ENCODE results near the gene SMURF1.
A peak's percentile ranks its signal among the peaks of the same experiment; 100 is the strongest.

SMURF1 gene

DNA sequence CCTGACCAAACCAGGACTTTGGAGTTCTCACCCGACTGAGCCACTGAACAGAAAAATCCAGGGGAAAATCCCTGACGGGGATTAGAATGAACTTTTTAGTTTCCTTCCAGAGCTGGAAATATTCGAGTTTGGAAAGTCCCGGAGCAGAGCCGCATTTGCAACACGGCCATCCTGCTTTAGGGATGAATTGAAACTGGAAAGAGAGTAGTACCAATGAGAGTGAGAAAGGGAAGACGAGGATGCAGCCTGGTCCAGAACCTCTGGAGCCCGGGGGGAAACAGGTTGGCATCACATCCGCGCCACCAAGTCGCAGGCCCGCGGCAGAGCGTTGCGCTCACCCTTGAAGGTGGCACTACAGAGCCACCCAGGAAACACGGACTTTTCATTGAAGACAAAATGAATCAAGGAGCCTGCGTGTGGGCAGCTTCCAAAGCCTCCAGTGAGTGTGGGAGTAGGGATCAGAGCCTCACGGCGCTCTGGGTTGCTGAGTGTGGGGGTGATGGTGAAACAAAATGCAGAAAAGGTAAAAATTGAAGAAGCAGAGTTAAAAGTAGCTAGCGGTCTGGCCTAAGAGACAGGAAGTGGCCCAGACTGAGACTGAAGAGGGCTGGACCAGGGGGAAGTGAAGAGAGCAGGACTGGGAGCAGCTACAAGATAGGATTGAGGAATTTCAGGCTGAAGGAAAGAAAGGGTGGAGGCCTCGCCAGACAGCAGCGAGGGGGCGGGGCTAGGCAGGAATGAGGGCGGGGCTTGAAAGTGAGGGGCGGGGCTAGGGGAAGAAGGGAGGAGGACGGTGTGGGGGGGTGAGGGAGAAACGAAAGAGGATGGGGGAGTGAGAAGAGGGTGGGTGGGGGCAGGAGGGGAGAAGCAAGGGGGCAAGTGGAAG is 1.8 kb downstream of the SMURF1 start:
- peak; percentile 85 for DNase-seq

DNA sequence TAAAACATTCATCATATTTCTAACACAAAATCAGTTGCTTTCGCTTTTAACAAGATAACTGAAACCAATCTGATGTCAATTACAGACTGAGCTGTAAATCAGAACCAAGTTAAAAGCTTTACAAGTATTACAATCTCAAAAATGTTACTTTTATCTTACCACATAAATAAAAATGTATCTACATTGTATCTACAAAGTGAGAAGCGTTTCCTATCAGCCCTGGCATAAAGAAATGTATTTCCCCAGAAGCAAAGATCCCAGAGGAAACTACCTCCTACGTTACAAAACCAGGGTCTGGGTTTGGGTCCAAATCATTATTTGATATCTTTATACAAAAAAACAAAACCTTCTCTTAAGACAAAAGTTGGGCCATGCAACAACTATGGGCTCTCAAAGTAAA is 2.6 kb downstream of the SMURF1 start:
- no peak for DNase-seq

DNA sequence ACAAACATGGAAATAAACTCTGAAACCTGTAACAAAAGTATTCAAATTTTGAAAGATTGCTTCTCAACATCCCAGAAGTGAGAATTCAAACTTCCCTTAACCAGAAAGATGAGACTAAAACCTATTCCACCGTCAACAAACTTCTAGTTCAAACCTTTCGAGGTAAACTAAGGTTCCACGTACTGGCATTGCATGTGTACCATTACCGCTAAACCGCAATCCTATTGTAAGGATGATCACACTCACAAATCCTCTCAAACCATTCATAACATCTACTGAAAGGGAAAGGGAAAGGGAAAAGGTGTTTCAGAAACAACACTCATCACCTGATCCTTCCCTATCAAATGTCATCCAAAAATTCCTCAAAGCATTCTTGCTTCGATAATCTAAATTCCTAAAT is 3.1 kb downstream of the SMURF1 start:
- no peak for DNase-seq

DNA sequence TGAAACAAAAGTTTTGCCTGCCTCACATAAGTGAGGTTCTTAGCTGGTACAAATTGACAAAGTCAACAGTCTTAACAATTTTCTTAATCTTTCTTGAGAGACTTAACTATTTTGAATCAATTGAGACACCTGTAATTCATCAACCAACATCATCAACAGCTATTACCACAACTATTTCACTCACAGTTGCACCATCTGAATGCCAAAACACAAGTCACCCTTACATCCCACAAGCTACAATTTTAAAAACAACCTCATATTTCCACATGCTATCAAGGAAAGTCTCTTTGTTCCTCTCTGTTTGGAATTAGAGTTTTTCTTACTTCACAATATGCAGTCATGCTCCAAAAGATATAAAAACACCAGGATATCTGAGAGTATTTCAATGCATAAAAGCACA is 4.9 kb downstream of the SMURF1 start:
- DNase-seq, result peak; percentile 12

DNA sequence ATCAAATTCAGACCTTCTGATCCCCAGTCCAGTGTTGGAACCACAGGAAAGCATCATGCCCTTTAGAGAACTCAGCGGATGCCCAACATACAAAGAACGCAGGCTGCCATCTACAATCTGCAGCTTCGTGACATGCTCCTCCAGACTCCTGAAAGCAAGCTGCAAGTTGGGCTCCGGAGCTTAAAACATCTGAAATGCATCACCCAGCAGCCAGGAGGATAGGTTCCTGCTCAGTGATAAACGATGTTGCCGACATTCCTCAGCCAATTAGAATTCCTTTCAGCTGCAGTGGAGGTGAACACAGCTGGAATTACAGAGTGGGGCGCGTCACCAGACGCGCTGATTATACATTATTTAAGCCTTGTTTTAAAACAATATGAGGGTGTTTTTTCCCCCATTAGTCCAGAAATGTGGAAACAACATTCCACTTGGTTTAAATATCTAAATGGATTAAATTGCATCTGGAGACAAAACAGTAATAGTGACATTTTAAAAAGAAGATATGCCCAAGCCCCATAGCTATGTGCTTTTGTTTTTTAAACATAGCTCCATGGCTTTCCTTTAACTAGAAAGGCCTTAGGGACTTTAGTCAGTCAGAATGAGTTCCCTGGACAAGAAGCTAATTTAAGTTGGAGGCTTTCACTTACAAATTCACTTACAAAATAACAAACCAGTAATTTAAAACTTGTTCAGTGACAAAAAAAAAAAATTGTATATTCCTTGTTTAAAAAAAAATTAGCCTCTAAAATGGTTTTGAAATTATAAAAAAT is 6.3 kb downstream of the SMURF1 start:
- peak; percentile 88 for DNase-seq

DNA sequence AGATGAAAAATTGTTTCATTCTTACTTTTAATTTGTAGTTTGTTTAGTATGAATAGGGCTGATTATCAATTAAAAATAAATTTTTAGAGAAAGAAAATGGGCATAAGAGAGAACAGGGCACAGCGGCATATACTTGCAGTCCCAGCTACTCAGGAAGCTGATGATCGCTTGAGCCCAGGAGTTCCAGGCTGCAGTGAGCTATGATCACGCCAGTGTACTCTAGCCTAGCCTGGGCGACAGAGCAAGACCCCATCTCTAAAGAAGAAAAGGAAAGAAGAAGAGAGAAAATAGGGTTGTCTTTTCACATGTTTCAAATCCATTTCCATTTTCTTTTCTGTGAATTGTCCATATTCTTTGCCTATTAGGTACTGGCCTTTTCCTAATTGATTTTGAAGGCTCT is 8.0 kb downstream of the SMURF1 start:
- no peak for DNase-seq

DNA sequence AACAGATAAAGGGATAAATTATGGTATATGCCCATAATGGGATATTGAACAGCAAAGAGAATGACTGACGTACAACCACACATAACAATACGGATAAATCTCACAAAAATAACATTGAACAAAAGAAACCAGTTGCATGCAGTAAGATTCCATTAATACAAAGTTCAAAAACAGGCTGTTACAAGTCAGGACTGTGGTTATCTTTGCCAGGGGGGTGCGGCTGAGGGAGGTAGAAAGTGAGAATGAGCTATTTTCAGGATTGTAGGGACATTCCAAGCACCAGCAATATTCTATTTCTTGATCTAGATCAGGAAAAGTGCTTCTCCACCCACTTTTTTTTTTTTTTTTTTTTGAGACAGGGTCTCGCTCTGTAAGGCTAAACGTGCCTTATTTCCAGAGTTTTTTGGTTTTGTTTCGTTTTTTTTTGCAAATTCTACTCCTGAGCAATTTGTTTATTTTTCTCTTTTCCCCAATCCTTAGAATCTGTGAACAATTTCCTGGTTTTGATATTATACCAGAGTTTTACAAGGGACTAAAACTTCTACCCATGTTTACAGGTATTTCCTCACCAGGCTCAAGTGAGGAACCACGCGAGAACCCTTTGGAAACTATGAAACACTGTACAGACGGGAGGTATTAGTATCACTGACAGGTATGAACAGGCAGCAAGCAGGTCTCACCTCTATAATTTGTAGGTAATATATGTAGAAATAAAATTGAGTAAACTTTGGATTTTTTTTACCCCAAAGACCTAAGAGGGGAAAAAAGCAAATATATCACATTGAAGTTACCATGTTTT is 9.9 kb downstream of the SMURF1 start:
- no peak for DNase-seq

DNA sequence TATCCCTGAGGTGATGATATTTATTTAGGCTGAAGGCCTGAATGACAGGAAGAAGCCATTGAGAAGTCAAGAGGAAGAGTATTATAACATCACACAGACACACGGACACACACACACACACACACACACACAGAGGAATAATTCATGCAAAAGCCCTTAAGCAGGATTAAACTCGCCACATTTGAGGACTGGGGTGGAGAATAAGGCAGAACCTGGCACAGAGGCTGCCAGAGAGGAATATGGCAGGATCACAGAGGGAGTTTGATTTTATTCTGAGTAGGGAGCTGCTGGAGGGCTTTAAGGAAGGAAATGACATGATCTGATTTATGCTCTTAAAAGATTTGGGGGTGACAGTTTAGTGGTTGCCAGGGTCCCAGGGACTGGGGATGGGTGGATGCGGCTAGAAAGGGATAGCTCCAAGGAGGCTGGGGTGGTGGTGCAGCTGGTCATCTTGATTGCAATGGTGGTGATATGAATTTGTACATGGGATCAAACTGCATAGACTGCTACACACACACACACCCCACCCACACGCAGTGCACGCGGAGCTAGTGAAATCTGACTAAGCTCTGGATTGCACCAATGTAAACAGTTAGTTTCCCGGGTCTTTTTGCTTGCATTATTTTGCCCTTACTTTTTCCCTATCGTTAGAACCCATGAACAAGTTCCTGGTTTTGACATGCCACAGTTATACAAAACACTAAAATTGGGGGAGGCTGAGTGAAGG is 11.2 kb downstream of the SMURF1 start:
- peak; percentile 34 for DNase-seq

DNA sequence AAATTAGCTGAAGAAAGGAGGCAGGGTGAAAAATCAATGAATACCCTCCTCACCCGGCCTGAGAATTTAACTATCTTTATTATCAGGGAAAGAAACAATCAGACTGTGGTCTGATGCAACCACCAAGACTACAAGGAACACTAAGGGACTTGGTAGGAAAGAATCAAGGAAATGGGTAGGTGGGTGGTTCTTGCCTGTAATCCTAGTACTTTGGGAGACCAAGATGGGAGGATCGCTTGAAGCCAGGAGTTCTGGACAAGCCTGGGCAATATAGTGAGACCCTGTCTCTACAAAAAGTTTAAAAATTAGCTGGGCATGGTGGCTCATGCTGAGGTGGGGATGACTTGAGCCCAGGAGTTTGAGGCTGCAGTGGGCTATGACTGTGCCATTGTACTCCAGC is 12.6 kb downstream of the SMURF1 start:
- no peak for DNase-seq

DNA sequence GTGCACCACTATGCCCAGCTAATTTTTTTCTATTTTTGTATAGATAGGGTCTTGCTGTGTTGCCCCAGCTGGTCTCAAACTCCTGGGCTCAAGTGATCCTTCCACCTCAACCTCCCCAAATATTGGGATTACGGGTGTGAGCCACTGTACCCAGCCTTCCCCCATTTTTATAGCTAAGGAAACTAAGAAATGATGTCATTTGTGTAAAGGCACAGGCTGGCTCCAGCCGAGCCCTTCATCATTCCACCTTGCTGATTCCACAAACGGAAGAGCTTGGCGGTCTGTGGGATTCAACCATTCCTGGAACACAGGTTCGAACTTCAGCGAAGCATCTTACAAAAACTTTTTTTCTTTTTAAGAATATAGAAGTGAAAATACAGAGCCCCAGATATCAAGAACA is 14.4 kb downstream of the SMURF1 start:
- DNase-seq, result no peak

DNA sequence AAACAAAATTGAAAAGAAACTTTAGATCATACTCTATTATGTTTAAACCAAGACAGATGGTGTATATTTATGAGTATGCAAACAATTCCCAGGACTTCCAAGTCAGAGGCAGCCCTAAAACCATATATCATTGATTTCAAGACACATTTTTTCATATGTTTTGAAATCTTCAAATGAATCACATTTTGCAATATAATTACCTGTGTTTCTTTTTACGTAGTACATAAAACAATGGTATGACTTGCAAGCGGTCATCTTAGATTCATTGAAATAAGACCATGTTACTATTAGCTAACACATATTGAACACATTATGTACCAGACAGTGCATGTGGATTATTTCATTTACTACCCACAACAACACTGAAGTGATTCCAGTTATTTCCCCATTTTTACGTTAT is 14.9 kb downstream of the SMURF1 start:
- no peak for DNase-seq

DNA sequence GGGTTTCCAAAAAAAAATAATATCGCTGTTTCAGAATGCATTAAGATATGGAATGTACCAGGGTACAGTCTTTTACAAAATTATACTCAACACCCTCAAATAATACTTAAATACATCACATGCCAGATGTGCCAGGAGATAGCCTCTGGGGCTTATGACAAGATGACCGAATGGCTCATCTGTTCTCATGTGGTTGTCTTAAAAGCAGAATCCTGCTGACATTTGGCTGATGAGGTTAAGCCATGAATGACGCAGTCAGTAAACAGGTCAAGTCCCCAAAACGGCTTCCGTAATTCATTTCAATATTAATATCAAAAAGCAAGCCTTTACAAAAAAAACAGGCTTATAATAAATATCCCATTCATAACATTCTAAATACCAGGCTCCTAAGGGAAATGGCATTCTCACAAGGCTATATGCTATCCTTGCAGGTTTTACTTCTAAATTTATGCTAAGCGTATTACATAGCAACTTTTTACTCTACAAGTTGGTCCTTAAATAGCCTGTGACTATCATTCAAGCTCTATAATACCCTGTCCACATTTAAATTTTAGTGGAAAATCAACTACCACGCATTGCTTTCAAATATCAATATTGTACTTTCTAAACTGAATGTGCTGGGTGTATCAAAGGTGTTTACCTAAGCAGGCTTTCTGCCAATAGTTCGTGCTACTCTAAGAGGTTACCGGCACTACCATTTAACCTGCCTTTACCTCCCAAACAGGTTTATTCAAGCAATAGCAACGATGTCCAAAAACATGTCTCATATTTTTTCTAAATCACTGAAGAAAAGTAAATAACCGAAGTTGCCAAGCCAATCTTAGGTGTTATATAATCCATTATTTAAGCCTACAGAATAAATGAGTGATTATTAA is 15.6 kb downstream of the SMURF1 start:
- no peak for DNase-seq

DNA sequence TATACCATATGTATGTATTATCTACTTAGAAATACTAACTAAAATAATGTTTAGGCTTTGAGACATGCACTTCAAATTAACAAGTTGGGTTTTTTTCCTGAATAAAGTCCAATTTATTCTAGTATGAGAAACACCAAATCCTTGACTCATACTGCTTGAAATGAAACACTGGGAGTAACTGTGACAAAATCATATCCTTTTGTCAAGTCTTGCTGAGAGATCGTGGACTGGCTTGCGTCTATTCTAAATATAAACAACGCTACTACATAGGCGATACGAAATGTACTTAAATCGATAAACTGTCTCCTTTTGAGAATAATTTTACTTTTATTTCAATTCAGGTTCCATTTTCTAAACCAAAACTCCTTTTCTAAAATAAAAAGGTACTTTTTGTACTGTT is 16.3 kb downstream of the SMURF1 start:
- DNase-seq, result no peak

DNA sequence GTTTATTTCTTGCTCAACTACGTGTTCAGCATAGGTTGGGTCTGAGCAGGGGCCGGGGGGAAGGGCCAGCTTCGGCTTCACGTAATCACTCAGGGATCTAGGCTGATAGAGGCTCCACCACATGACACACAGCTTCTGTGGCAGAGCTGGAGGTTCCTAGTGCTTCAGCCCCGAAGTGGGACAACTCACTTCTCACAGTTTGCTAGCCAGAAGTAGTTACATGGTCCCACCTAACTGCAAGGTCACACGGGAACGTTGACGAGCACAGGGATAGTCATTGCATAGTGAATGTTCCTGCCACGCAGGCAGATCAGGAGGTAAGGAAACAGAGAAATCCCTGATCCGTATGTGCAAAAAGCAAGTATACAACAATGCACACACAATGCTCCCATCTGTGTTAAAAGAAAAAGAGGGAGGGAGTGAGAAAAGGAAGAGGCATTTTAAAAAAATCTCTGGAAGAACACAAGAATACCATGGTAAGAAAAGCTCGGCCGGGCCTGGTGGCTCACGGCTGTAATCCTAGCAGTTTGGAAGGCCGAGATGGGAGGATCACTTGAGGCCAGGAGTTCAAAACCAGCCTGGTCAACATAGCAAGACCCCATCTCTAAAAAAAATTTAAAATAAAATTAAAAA is 16.9 kb downstream of the SMURF1 start:
- DNase-seq, result no peak

DNA sequence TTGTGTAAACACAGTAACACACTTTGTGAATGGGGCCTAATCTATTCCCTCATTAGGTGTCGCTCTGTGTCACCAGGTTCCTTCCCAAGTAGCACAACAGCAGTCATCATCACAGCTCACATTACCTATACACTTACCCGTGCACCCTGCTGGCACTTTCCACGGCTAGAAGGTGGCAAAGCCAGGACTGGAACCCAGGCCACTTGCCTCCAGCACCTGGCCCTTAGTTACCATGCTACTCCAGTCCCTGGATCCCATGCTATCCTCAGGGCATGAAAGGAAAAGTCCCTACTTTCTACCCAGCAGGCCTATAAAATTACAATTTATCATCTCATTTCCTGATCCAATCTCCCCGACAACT is 18.4 kb downstream of the SMURF1 start:
- no peak for DNase-seq

DNA sequence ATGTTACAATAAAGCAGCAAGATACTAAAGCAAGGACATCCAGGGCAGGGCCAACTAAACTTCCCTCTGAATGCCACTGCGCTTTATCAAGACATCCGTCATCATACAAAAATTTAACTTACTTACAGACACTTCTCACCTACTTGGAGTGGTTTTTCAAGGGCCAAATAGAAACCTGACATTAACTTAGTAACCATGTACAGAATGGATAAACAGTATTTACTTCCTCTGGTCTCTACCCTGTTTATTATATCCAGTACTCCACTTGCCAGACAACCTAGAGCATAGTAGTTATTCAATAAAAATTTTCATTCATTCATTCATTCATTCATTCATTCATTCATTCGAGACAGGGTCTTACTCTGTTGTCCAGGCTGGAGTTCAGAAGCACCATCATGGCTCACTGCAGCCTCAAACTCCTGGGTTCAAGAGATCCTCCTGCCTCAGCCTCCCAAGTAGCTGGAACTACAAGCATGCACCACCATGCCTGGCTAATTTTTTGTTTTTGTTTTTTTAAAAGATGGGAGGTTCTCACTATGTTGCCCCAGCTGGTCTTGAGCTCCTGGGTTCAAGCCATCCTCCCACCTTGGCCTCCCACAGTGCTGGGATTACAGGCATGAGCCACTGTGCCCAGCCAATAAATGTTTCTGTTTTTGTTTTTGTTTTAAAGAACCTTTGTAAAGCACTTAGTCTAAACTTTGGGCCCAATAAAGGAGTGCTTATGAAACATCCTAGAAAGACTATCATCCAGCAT is 19.0 kb downstream of the SMURF1 start:
- DNase-seq, result peak; percentile 11

DNA sequence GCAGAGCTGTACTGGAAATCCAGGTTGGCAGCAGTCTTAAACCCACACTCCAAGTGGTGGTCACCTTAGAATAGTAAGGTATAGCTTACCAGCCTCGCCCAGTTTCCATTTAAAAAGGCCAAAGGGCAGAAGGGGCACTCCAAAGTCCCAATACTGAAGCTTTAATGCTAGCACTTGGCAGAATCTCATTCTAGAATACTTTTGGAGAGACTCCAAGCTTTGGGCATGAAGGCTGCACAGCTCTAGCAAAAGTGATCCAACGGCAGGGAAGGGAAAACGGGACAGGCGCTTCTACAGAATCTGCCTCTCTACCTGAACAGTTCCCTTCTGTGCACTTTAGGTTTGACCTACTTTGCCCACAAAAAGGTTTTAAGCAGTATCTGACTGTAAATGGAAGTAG is 19.7 kb downstream of the SMURF1 start:
- no peak for DNase-seq

DNA sequence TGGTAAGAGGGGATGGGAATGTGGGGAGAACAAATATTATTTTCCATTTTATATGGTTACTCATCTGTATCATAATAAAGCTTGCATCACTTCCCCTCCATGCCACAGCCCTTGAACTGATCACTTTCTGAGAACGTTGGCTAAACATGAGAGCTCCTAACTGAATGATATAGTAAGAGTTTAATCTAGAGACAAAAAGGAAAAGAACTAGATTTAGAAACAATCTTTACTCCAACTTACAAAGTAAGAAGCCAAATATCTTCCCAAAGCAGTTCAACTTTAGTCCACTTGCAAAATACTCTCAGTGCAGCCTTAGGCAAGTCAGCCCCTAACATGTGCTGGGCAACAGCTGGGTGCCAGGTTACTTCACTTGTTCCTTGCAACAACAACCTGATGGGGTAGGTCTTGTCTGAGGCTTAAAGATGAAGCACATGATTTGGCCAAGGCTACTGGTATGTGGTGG is 20.3 kb downstream of the SMURF1 start:
- no peak for DNase-seq

DNA sequence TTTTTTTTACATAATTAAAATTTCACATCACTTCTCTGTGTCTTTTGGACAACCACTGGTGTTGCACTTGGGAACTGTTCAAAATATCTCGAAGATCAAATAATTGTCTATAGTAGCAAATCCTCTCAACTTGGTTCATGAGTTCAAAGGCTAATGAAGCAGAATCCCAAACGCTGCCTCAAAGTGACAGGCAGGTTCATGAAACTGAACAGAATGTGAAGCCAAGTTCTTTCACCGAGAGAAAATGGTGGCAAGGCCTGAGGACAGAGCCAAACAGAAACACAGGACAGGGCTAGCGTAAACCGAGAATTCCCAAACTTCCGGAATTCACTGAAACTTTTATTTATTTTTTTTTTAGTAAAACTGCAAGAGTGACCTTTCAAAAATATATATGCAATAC is 21.1 kb downstream of the SMURF1 start:
- DNase-seq, result no peak

DNA sequence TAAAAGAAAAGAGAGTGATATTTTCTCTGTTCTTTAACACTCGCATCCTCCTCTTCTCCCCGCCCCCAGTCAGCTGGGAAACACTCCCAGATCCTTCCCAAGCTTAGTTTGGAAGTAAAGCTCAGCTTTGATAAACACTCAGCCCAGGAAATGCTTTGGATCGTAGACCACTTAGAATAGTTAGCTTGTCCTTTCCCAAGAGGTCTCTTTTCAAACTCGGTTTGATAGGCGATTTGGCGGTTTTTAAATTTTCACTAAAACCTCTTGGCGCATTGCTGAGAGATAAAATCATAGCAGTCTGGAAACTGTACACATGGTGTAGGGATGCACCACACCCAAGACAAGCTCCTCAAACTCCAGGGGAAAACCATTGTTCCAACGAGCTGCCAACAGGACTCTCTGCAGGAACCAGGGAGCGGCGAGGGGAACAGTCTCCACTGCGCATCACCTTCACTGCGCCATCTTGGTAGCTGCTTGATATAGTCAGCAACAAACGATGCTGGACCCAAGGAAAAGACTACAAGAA is 22.3 kb downstream of the SMURF1 start:
- DNase-seq, result peak; percentile 25
